Vagina (tissue), 2 donors: ENCODE data around the gene MPI.

ENCODE experiments used
- POLR2AphosphoS5 ChIP-seq, 2 donors: sonication (generic); formaldehyde crosslinking; IDR thresholded peaks; one replicate each; pipeline ENCODE4 v1.9.0; 2017; ENCODE audit warnings: antibody characterized with exemption in 2 of 2, mild to moderate bottlenecking in 2 of 2, low read depth in 1 of 2; ENCODE audit not compliant: insufficient read depth in 1 of 2
- TF ChIP-seq, protein P1 (sequence below), 3 experiments: fragments of 450-650 bp in 2 of 3; fragments of 200-600 bp in 1 of 3; sonication (generic) in 1 of 3; IDR thresholded peaks; one replicate each; pipeline ENCODE4 v1.5.1; 2017 to 2019; ENCODE audit warnings: antibody characterized with exemption in 3 of 3, mild to moderate bottlenecking in 2 of 3, moderate library complexity in 2 of 3

DNA sequence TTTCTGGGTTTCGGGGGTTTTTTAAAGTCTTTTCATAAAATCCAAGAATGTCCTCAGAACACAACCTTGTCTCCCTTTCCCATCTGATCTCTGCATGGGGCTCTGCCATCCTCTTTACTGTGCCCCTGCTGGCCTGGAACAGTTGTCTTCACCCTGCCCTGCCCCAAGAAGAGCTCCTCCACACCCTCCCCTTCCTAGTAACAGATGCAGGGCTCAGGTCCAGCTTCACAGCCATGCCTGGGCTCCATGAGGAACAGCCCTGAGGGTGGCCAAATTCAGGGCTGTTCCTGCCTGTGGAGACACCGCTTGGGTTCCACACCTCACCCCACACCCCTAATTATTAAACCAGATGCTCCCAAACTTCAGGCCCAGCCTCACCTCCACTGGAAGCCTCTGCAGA is 34.0 kb upstream of the MPI start:
- TF ChIP-seq, protein P1, sequence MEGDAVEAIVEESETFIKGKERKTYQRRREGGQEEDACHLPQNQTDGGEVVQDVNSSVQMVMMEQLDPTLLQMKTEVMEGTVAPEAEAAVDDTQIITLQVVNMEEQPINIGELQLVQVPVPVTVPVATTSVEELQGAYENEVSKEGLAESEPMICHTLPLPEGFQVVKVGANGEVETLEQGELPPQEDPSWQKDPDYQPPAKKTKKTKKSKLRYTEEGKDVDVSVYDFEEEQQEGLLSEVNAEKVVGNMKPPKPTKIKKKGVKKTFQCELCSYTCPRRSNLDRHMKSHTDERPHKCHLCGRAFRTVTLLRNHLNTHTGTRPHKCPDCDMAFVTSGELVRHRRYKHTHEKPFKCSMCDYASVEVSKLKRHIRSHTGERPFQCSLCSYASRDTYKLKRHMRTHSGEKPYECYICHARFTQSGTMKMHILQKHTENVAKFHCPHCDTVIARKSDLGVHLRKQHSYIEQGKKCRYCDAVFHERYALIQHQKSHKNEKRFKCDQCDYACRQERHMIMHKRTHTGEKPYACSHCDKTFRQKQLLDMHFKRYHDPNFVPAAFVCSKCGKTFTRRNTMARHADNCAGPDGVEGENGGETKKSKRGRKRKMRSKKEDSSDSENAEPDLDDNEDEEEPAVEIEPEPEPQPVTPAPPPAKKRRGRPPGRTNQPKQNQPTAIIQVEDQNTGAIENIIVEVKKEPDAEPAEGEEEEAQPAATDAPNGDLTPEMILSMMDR (IDR thresholded peaks at IDR 0.05): no peak
- no peak for TF ChIP-seq POLR2AphosphoS5 (IDR thresholded peaks at IDR 0.05; ENCODE audit: insufficient read depth in 1 of 2, low read depth in 1 of 2)
